Measurements from ENCODE around the gene SSBP3.

DNA sequence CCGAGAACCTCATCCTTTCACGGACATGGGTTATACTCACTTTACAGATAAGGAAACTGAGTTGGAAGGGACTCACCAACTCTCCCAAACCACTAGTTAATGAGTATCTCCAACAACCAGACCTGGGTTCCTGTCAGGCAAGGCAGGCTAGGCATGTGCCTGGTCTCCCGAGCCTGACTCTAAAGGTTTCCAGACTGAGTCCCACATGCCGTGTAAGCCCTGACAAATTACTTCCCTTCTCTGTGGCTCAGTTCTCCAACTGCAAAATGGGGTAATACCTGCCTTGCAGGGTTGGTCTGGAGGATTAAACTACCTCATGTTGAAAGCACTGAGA is 34.3 kb downstream of the SSBP3 start:
- TF ChIP-seq EP300 (IDR thresholded peaks at IDR 0.05) = no peak
- TF ChIP-seq CTCF (IDR thresholded peaks at IDR 0.05) = no peak
- TF ChIP-seq POLR2A (IDR thresholded peaks at IDR 0.05) = no peak

Data from suprapubic skin (tissue), 3 donors.